CD4-positive, alpha-beta T cell treated with Interleukin-15 for 1 hour (primary cell): Measurements from ENCODE around the gene DNAJC5.
A peak's percentile ranks its signal among the peaks of the same experiment; 100 is the strongest.
"Not testable (repeated sequence)": the region's sequence is repeated elsewhere in the genome, so short reads cannot be mapped to it uniquely, and the experiment has no call there.

Experiments
- DNase-seq: peaks from one replicate; pipeline ENCODE4 v3.0.0-alpha.2; 2020

Gene DNAJC5

GRCh38 chr20:63894358-63895201 is at the start of gene DNAJC5:
TSS of gene DNAJC5 (plus strand) at chr20:63895126. CDS start at chr20:63928346, 33,220 bp downstream.
- peak; percentile 98 for DNase-seq

GRCh38 chr20:63846128-63846771 is 48.7 kb upstream of the DNAJC5 start:
- DNase-seq = no peak

- no peak for DNase-seq
These were observed 48.1 kb upstream of the DNAJC5 start for GRCh38 chr20:63846888-63847236.

GRCh38 chr20:63847237-63848002 is 47.5 kb upstream of the DNAJC5 start:
- DNase-seq = no peak

GRCh38 chr20:63848003-63848911 is 46.7 kb upstream of the DNAJC5 start:
- no peak for DNase-seq

- DNase-seq = peak; percentile 35
These were observed 44.0 kb upstream of the DNAJC5 start for GRCh38 chr20:63850689-63851547.

- not testable (repeated sequence) for DNase-seq
These were observed 43.4 kb upstream of the DNAJC5 start for GRCh38 chr20:63851548-63851943.

- DNase-seq = not testable (repeated sequence)
These were observed 41.2 kb upstream of the DNAJC5 start for GRCh38 chr20:63853733-63854068.

- DNase-seq = peak; percentile 53
These were observed 40.7 kb upstream of the DNAJC5 start for GRCh38 chr20:63854069-63854765.

GRCh38 chr20:63854766-63855362 is 40.1 kb upstream of the DNAJC5 start:
- no peak for DNase-seq

GRCh38 chr20:63855363-63856097 is 39.4 kb upstream of the DNAJC5 start:
- no peak for DNase-seq

- DNase-seq = no peak
These were observed 38.8 kb upstream of the DNAJC5 start for GRCh38 chr20:63856098-63856511.

GRCh38 chr20:63857764-63858392 is 37.0 kb upstream of the DNAJC5 start:
- DNase-seq = no peak

- DNase-seq = no peak
These were observed 36.3 kb upstream of the DNAJC5 start for GRCh38 chr20:63858393-63859165.

- DNase-seq = no peak
These were observed 35.7 kb upstream of the DNAJC5 start for GRCh38 chr20:63859166-63859699.

GRCh38 chr20:63860325-63861051 is 34.4 kb upstream of the DNAJC5 start:
- peak; percentile 45 for DNase-seq

- DNase-seq = no peak
These were observed 33.5 kb upstream of the DNAJC5 start, which contains the start of gene ABHD16B for GRCh38 chr20:63861365-63861934. TSS of gene ABHD16B (plus strand) at chr20:63861498. CDS start at chr20:63861541, 43 bp downstream.
